NCI-H345 (cell line): Measurements from ENCODE around the gene SLC4A1.

Experiments used
- DNase-seq: peaks from one replicate; lab custom pipeline; 2025; lab: John Stamatoyannopoulos, UW

Gene SLC4A1

DNA sequence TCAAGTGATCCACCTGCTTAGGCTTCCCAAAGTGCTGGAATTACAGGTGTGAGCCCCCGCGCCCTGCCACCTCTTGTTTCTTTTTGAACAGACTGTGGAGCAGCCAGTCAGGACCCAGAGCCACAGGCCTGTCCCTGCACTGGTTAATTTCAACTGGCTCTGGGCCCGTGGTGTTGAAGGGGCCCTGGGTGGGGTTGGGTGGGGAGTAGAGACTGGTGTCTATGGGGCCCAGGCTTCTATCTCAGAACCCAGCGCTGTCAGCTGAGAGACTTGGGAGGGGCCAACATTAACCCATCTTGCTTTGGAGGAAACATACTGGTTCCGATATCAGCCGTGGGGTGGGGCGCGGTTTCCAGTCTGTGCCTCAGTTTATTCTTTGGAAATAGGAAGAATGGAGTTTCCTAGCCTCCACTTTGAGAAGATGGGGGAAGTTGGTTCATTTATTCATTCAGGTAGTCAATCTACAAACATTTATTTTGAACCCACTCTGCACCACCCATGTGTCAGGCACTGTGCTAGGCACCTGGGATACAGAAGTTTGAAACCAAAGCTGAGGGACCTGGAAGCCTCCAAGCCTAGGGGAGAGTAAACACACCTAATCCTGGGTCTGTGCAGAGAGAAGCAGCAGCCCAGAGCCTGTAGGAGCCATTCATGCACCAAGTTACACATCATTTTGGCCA lies 15.5 kb upstream of the SLC4A1 start:
- no peak for DNase-seq

DNA sequence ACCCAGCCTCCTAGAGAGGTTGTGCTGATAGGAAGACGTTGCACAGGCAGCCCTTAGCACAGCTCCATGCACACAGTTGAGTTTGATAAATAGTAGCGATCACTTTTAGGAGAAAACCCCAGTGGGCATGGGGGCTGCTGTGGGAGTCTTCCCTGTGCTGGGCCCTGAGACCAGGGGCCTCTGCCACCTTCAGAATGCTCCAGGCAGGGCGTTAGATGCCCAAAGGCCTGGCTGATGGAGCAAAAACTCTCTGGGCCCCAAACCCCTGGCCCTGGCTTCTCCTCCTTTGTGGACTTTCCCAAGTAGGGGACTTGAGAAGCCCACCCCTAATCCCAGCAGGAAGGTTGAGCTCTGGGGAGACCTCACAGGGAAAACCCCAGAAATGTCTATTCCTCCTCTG lies 14.3 kb upstream of the SLC4A1 start:
- no peak for DNase-seq

- no peak for DNase-seq
Measured at GRCh38 chr17:44281570-44281969, 13.6 kb upstream of the SLC4A1 start.

- DNase-seq = no peak
Measured at GRCh38 chr17:44280392-44280937, 12.5 kb upstream of the SLC4A1 start.

DNA sequence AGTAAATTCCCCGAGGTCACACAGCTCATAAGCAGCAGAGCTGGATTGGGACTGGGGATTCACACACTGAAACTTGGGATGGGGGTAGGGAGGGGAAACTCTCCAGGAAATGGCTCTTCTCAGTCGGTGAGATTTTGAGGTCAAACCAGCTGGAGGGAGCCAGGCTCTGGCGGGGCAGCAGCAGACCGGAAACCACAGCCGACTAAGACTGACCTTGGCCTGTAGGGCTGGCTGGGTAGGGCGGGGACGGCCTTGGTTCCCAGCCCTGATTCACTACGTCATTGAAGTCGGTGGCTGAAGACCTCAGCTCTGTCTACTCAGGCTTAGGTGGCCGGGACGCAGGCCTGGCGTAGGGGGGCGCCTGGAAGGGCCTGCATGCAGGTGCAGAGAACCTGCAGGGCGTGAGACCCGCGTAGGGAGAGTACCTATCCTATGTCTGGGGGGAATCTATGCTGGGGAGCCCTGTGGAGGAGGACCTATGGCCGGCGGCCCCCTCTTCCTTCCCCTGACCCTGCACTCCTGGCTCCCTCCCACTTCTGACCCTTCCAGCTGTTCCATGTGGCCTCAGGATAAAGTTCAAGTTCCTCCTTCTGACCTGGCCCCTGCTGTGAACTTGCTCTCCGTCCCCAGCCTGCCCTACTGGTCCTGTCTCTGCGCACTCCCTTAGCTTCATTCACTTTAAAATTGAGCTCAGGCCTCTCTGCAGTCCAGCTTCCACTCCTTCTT lies 11.9 kb upstream of the SLC4A1 start:
- no peak for DNase-seq

DNA sequence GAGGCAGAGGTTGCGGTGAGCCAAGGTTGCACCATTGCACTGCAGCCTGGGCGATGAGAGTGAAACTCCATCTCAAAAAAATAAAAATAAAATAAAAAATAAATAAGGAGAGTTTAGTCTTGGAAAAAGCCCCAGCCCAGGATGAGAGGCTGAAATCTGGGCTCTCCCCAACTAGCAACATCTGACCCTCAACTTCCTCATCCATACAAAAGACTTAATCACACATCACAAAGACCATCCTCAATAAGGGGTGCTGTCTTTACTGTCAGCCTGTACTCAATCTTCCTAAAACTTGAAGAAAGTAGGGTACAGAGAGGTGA lies 11.4 kb upstream of the SLC4A1 start:
- DNase-seq = no peak

DNA sequence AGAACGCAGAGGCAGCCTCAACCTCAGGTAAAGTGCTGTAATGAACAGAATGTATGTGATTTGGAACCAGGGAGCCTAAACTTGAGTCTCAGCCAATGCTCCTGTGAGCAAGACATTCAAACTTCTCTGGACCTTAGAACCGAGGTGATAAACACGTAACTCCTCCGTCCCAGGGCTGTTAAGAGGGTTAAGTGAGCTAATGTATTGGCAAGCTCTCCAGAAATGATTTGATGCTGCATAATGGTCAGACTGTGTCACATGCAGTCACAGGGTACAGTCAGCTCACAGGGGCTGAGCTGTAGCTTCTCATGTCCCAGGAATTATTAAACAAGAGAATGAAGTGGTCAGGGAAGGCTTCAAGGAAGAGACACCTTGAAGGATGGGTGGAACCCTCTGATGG lies 10.0 kb upstream of the SLC4A1 start:
- no peak for DNase-seq

DNA sequence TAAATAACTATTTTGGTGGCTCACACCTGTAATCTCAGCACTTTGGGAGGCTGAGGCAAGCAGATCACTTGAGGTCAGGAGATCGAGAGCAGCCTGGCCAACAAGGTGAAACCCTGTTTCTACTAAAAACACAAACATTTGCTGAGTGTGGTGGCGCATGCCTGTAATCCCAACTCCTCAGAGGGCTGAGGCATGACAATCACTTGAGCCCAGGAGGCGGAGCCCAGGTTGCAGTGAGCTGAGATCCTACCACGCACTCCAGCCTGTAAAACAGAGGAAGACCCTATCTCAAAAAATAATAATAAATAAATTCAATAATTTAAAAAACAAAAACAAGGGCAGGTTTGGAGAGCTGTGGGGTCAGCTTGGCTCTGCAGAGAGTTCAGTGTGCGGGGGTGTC lies 5.7 kb upstream of the SLC4A1 start:
- DNase-seq = no peak

DNA sequence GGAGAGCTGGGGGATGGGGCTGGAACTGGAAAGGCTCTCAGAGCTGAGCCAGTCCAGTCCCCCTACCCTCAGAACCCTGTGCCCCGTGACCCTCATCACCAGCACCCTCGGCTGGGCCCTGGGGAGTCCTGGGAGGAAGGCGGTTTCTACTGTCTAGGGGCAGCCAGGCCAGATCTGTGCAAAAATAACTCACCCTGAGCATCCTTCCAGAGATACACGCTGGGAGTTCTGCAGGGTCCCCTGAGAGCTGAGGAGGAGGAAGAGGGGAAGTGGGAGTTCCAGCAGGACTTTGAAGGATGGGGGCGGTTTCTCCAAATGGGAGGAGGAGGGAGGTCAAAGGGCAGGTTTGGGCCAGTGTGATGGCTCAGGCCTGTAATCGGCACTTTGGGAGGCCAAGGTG lies 5.0 kb upstream of the SLC4A1 start:
- DNase-seq = no peak

DNA sequence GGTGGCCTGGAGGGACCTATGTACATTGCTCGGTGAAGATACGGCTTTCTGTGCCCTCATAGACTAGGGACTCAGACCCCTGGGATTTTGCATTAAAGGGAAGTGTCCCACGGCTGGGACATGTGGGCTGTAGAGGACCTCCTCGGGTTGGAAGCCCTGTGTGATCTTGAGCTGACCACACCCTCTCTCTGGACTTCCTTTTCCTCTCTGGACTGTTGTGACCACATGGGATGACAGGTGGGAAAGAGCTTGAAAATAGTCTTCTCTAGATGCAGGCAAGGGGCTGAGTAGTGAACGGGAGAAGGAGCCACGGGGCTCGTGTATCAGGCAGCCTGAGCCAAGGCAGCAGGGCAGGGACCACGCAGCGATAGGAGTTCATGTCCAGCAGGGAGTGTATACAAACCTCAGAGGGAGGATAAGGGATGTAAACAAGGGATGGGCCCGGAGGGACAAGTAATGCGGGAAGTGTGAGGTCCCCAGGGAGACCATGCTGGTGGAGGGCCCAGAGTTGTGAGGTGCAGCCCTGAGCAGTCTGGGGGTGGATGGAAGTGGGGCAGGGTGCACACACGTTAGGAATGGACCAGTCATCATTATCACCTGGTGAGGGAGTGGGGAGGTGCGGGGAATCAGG lies 4.5 kb upstream of the SLC4A1 start:
- DNase-seq = no peak

GRCh38 chr17:44269535-44270240 lies 1.8 kb upstream of the SLC4A1 start:
- DNase-seq = no peak

GRCh38 chr17:44268709-44269534 lies 987 bp upstream of the SLC4A1 start:
- DNase-seq = no peak

DNA sequence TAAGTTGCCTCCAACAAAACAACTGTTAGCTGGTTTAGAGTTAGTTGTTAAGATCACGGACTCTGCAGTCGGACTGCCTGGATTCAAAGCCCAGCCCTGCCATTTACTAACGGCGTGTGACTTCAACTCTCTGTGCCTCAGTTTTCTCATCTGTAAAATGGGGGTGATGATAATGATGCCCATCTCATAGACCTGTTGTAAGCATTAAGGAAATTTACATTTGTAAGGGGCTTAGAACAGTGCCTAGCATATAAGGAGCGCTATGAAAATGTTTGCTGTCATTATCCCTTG lies 825 bp downstream of the SLC4A1 start:
- DNase-seq = no peak

GRCh38 chr17:44266402-44267164 lies 1.4 kb downstream of the SLC4A1 start:
- no peak for DNase-seq

DNA sequence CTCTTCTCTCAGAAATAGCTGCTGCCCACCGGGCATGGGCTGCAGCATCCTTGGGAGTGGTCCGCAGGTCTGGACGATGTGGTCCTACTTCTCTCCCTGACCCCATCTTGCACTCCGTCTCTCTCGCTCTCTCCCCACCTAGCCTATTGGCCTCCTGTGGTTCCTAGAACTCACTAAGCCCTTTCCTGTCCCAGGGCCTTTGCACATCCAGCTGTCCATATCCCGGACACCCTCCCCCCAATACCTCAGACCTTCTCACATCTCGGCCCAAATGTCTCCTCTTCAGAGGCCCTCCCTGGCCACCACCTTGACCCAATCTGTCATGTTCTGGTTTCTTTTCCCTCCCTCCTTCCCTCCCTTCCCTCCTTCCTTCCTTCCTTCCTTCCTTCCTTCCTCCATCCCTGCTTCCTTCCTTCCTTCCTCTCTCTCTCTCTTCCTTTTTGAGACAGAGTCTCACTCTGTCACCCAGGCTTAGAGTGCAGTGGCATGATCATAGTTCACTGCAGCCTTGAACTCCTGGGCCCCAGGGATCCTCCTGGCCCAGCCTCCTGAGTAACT lies 4.5 kb downstream of the SLC4A1 start:
- DNase-seq = no peak

GRCh38 chr17:44262654-44263225 lies 5.2 kb downstream of the SLC4A1 start:
- no peak for DNase-seq

DNA sequence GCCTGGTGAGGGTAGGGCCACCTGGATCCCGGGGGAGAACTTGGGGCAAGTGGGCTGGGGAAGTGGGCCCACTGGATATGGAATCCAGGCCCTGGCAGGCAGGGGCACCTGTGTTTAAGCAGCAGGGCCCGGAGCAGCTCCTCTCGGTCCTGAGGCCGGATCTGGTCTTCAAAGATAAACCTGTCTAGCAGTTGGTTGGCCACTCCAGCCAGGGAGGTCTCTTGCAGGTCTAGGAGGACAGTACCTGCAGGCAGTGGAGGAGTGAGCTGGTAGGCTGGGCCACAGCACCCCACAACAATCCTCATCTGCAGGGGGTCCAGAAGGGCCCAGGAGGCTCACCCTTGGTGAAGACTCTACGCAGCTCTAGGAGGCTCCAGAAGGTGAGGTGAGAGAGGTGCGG lies 7.6 kb downstream of the SLC4A1 start:
- no peak for DNase-seq

DNA sequence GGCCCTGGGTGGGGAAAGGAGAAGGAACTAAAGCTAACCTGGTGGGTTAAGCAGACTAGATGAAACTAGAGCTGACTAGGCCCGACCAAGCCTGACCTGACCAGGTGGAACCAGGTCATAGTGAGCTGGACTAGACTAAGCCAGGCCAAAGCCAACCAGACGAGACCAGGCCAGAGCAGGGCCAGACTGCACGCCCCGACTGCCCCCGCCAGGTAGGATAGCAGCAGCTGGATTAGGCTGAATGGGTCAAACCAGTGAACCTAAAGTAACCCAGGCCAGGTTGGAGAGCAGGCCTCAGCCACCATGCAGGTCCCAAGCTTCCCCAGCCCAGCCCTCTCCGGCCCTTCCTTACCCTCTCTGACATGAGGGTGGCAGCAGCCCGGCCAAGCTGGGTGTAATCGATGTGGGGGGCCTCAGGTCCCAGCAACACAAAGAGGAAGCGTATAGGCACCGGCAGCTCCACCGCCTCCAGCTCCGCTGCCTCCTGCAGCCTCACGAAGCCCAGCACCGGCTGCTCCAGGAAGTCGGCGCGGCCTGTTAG lies 9.1 kb downstream of the SLC4A1 start:
- DNase-seq = no peak

DNA sequence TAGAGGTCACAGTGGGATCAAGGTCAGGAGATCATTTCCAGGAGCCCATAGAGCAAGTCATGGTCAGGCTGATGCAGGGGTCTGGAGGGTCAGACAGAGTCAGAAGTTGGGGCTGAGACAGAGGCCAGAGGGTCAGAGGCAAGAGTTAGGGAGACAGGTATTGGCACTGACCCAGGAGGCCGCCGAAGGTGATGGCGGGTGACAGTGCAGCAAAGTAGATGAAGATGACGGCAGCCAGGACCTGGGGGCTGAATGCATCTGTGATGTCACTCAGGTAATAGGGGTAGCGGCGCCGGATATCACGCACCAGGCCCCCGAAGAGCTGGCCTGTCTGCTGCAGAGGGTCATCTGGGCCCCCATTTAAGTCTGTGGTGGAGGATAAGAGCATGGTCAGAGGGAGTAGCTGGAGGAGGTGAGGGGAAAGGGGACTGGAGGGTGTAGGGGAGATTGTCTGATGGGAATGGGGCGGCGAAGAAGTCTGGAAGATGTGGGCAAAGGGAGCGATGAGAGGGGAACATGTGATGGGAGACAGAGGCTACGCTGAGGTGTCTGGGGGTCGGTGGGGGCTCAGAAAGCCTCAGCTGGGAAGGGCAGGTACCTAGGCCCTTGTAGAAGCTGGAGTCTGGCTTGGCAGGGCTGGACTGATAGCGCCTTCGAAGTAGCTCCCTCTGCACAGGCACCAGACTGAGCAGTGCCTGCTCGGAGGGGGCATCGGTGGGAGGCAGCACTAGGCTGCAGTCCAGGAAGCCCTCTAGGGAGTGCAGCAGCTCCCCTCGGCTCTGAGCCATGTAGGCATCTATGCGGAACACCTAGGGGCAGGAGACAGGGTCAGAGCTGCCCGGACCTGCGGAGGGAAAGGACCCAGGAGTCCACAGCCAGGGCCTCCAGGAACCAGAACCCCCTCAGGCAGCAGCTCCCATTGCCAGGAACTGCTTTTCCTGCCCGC lies 9.8 kb downstream of the SLC4A1 start:
- DNase-seq = no peak
